ENCODE data around the gene RASA4B.

RASA4B gene

DNA sequence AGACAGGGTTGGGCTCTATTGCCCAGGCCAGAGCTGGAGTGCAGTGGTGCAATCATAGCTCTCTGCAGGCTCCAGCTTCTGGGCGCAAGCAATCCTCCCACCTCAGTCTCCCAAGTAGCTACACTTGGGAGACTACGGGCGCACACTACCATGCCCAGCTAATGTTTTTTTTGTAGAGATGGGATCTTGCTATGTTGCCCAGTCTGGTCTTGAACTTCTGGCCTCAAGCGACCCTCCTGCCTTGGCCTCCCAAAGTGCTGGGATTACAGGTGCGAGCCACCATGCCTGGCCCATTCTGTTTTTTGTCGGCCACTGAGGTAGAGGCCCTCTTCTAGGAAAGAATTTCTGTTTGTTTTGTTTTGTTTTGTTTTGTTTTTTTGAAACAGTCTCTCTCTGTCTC is 65.1 kb downstream of the RASA4B start:
- DNase-seq: no peak

DNA sequence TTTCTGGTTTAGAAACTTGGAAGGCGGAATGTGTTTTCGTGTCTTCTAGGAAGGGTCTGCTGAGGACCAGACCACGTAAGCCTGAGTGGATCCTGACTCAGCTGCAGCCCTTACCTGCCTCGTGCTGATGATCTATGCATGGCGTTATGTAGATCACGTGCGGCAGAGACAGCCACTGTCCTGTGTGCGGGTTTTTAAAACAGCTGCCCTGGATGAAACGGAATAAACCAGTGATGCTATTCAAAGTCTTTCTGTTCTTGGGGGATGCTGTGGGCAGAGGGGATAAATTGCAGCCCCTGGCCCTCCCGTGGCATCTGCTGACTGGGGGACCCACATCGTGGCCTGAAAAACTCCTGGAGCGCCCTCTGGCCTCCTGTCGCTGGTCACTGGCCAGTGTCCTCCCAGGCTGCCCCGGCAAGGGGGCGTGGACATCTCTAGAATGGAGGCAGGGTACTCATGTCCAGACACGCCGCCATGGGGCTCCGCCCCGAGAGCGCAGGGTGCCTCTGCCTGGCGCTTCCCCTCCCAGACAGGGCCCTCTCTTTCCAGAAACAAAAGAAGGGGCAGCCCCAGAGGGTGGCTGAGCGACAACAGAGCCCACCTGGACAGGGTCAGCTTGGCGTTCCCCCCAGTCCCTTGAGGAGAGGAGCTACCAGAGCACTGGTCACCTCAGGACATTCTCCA is 66.1 kb downstream of the RASA4B start:
- no peak for DNase-seq

DNA sequence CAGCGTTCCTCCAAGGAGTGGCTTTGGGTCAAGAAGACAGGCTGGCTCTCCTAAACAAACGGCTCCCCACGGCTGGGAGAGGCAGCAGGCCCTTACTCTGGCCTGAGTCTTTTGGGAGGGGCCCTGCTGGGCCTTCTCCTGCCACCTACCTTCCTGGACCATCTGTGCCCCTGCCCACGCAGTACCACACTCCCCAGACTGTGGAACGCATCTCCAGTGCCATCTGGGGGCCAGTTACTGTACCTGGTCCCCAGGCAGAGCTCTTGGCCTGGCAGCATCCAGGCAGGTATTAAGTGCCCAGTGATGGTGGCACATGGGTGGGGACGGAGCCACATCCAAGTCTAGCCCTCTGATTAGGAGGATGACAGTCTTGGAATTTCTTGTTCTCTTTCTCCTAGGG is 67.3 kb downstream of the RASA4B start:
- DNase-seq: no peak

DNA sequence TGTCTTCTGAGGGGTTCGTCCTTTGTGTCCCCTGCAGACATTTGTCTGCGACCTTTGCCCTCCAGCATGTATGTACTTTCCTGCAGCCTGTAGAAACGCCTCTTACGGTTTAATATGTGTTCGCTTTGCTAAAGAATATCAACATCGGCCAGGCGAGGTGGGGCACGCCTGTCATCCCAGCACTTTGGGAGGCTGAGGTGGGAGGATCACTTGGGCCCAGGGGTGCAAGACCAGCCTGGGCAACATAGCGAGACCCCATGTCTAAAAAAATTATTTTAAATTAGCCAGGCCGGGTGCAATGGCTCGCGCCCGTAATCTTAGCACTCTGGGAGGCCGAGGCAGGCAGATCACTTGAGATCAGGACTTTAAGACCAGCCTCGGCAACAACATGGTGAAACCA is 68.4 kb downstream of the RASA4B start:
- no peak for DNase-seq

DNA sequence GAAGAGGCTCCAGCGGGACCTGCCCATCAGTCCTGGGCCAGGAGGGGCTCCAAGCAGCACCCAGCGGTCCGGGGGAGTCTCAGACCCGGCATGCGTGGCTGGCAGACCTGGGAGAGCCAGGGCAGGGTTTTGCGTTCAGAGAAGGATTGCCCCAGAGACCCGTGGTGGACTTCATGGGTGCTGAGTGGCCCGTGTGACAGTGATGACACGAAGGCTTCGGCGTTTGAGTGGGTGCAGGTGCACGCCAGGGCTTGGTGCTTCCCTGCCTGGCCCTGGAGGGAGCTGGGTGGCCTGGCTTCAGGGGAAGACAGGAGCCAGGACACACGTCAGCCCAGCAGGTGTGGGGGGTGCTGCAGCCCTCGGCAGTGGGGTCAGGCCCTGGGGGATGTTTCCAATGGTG is 70.3 kb downstream of the RASA4B start:
- DNase-seq: no peak

DNA sequence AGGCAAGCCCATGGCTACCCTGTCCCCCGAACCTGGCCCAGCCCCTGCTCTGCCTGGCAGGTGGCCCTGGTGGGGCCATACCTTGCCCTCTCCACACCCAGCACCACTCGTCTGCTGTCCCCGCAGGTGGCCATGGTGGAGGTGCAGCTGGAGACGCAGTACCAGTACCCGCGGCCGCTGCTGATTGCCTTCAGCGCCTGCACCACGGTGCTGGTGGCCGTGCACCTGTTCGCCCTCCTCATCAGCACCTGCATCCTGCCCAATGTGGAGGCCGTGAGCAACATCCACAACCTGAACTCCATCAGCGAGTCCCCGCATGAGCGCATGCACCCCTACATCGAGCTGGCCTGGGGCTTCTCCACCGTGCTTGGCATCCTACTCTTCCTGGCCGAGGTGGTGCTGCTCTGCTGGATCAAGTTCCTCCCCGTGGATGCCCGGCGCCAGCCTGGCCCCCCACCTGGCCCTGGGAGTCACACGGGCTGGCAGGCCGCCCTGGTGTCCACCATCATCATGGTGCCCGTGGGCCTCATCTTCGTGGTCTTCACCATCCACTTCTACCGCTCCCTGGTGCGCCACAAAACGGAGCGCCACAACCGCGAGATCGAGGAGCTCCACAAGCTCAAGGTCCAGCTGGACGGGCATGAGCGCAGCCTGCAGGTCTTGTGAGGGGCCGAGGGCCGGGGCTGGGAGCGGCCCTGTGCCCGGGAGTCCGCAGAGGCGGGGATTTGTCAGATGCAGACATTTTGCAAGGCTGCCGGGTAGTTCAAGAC is 71.0 kb downstream of the RASA4B start:
- no peak for DNase-seq

DNA sequence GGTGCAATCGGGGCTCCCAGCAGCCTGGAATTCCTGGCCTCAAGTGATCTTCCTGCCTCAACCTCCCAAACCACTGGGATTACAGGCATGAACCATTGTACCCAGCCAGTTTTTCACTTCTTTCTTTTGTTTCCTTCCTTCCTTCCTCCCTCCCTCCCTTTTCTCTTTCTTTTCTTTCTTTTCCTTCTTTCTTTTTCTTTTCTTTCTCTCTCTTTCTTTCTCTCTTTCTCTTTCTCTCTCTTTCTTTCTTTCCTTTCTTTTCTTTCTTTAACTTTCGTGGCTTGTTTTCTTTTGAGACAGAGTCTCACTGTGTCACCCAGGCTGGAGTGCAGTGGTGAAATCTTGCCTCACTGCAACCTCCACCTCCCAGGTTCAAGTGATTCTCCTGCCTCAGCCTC is 71.9 kb downstream of the RASA4B start:
- no peak for DNase-seq

DNA sequence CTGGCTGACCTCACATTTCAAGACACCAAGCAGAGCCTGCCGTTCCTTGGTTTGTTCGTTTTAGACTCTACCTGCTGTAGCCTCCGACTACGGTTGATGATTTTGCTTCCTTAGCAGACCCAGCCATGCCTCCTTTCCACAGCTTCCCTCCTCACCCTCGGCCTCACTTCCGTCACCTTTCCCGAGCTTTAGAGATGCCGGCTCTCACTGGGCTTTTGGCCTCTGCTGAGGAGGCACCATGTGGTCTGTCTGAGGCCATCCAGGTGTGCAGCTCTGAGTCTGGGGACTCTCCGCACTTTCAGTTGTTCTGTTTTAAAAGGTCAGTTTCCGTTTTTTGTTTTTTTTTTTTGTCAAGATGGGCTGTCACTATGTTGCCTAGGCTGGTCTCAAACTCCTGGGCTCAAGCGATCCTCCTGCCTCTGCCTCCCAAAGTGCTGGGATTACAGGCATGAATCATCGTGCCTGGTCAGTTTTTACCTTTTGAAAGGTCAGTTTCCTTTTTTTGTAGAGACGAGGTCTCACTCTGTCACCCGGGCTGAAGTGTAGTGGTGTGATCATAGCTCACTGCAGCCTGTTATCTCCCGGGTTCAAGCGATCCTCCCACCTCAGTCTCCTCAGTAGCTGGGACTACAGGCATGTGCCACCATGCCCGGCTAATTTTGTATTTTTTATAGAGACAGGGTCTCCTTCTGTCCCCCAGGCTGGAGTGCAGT is 72.5 kb downstream of the RASA4B start:
- no peak for DNase-seq

DNA sequence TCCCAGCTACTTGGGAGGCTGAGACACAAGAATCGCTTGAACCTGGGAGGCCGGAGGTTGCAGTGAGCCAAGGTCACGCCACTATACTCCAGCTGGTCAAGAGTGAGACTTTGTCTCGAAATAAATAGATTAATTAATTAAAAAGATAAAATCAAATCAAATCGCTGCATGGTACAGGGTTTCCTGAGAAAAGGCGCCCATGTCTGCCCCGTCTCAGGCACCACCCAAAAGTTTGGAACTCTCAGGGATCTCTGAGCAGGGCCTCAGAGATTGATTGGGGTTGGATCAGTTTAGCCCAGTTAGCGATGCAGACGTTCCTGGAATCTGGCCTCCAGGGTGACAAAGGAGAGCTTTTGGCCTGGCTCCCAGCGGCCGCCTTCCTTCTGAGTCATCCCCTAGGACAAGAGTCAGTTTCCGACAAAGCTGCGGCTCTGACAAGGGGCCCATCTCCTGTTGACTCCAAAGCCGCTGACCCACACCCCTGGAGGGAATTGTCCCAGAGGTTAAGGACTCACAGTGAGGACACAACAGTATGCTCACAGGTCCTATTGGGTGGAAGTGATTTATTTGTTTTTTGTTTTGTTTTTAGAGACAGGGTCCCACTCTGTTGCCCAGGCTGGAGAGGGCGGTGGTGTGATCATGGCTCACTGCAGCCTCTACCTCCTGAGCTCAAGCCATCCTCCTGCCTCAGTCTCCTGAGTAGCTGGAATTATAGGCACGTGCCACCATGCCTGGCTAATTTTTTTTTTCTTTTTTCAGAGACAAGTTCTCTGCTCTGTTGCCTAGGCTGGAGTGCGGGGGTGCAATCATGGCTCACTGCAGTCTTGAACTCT is 77.4 kb downstream of the RASA4B start:
- peak; percentile 91 for DNase-seq

DNA sequence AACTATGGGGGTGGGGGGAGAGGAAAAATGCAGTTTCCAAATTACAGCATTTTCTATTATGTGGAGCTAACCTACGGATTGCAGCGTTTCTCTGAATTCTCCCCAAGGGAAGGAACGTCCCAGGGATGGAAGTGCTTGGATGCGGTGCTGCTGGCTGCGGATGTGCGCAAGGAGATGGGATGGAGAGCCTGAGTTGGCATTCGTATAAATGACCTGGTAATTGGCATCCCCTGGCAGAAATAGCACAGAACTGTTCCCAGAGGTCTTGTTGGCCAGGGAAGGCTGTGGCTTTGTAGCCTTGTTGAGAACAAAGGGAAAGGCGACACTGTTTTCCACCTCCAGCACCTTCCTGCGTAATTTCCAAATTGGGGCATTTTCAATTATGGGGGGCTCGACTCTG is 81.5 kb downstream of the RASA4B start:
- no peak for DNase-seq

DNA sequence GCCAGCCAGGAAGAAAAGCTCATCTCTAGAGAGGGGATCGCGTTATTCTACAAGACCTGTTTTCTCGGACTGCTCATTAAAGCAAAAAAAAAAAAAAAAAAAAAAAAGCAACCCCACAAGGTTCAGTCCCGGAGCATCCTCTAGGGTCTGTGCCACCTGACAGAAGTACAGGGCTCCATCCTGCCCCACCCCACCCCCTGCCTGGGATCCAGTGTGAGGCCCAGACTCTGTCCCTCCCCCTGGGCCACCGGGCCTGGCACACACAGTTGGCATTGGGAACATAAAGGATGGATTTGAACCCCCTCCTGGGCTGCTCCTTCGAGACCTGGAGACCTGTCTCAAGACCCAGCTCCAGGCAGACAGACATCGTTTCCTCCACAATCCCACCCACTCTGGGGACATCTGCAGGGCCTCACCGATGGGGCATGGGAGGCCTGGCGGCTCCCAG is 83.5 kb downstream of the RASA4B start:
- DNase-seq: no peak

DNA sequence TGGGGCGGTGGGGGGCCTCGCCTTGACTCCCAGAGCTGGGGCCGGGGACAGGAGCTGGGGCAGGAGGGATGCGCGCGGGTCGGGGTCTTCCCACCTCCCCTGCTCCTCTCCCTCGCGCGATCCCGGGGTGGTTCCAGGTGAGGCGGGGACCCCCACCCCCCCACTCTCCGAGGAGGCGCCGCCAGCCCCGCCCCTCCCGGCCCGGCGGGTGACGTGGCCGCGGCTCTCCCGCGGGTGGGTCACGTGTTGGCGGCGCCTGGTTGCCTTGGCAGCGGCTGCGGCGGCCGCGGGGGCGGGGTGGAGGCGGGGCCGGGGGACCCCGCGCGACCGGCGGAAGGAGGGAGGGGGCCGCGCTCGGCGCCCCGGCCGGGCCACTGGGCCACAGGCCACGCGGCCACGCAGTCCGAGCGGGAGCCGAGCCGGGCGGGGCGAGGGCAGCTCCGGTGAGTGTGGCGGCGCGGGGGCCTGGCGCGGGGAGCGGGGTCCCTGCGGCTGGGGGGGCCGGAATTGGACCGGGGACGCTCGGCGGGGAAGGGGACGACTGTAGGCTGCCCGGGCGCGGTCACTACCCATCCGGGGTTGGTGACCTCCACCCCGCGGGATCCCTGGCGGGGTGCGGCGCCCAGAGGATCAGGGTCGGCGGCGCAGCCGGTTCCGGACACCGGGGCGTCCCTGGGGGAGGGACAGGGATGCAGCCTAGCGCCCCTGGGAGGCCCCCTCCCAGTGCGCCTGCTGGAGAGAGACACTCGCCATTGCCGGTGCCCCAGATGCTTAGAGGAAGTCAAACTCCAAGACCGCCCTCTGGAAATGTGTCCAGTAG is 84.1 kb downstream of the RASA4B start, which contains the start of gene ORAI2:
ORAI2 (plus strand) TSS at position 357 of the 820 bp plus-strand sequence. CDS start 5,382 bp downstream, outside the sequence.
- DNase-seq: peak; percentile 71

All from fibroblast of skin of back (primary cell).